Nephron (organoid): ENCODE results near the gene OTUB2.
"Not testable (repeated sequence)": the region's sequence is repeated elsewhere in the genome, so short reads cannot be mapped to it uniquely, and the experiment has no call there.

Source experiments
- H3K27ac Mint-ChIP-seq, 3 experiments: 2 replicates each; pipeline ENCODE4 v1.8.0; 2020; ENCODE audit warnings: mixed read lengths in 3 of 3, mild to moderate bottlenecking in 2 of 3, moderate library complexity in 1 of 3
- H3K27me3 Mint-ChIP-seq: 2 replicates; pipeline ENCODE4 v1.8.0; 2021; ENCODE audit warnings: low read depth, mild to moderate bottlenecking, moderate library complexity, mixed read lengths
- H3K36me3 Mint-ChIP-seq: 2 replicates; pipeline ENCODE4 v1.8.0; 2020; ENCODE audit warnings: low read depth, mixed read lengths
- H3K4me1 Mint-ChIP-seq: 2 replicates; pipeline ENCODE4 v1.8.0; 2020; ENCODE audit warnings: mixed read lengths
- H3K4me3 Mint-ChIP-seq, 3 experiments: 2 replicates each; pipeline ENCODE4 v1.8.0; 2020; ENCODE audit warnings: mild to moderate bottlenecking in 3 of 3, mixed read lengths in 3 of 3, moderate library complexity in 2 of 3
- H3K9me3 Mint-ChIP-seq: 2 replicates; pipeline ENCODE4 v1.8.0; 2020; ENCODE audit warnings: mixed read lengths
- CTCF ChIP-seq, 3 experiments: fragments of 200-600 bp; sonication (generic); IDR thresholded peaks; one replicate each; pipeline ENCODE4 v1.5.0; 2021; ENCODE audit warnings: antibody characterized with exemption in 3 of 3; ENCODE audit not compliant: unreplicated experiment in 3 of 3

OTUB2 gene

GRCh38 chr14:94058674-94059138, 32.6 kb downstream of the OTUB2 start:
- Mint-ChIP-seq H3K9me3 (no peaks in the 10 kb centered on the region), H3K27me3 (no peaks in the 10 kb centered on the region), H3K4me3 (no peak overlapping the region), H3K27ac (peak overlapping the region; percentile 19 to 58 (median 50)), H3K4me1 (peaks cover 5% of the 10 kb centered on the region), H3K36me3 (peaks cover 84% of the 10 kb centered on the region)
- TF ChIP-seq CTCF (IDR thresholded peaks at IDR 0.05; ENCODE audit: unreplicated experiment in 3 of 3), result no peak

GRCh38 chr14:94059998-94060397, 33.9 kb downstream of the OTUB2 start:
- H3K9me3 Mint-ChIP-seq, result no peaks in the 10 kb centered on the region
- peaks cover 75% of the 10 kb centered on the region for H3K36me3 Mint-ChIP-seq
- H3K27ac Mint-ChIP-seq, result no peak overlapping the region
- H3K4me3 Mint-ChIP-seq, result no peak overlapping the region
- no peaks in the 10 kb centered on the region for H3K27me3 Mint-ChIP-seq
- H3K4me1 Mint-ChIP-seq, result peaks cover 5% of the 10 kb centered on the region
- TF ChIP-seq CTCF (IDR thresholded peaks at IDR 0.05; ENCODE audit: unreplicated experiment in 3 of 3), result no peak

GRCh38 chr14:94062344-94062940, 36.3 kb downstream of the OTUB2 start:
- Mint-ChIP-seq H3K27ac (no peak overlapping the region), H3K36me3 (peaks cover 75% of the 10 kb centered on the region), H3K9me3 (peaks cover 13% of the 10 kb centered on the region), H3K4me1 (peaks cover 9% of the 10 kb centered on the region), H3K27me3 (no peaks in the 10 kb centered on the region), H3K4me3 (no peak overlapping the region)
- no peak for TF ChIP-seq CTCF (IDR thresholded peaks at IDR 0.05; ENCODE audit: unreplicated experiment in 3 of 3)

- H3K4me3 Mint-ChIP-seq, result no peak overlapping the region
- peak overlapping the region in 2 of 3 experiments; percentile 35 to 67 for H3K27ac Mint-ChIP-seq
- H3K27me3 Mint-ChIP-seq, result no peaks in the 10 kb centered on the region
- H3K36me3 Mint-ChIP-seq, result peaks cover 82% of the 10 kb centered on the region
- peaks cover 48% of the 10 kb centered on the region for H3K9me3 Mint-ChIP-seq
- peaks cover 9% of the 10 kb centered on the region for H3K4me1 Mint-ChIP-seq
- TF ChIP-seq CTCF (IDR thresholded peaks at IDR 0.05; ENCODE audit: unreplicated experiment in 3 of 3), result no peak
Measured at GRCh38 chr14:94066089-94066676, 40.0 kb downstream of the OTUB2 start.

GRCh38 chr14:94072076-94072475, 45.9 kb downstream of the OTUB2 start:
- not testable (repeated sequence) for H3K4me1 Mint-ChIP-seq, H3K4me3 Mint-ChIP-seq, H3K27ac Mint-ChIP-seq, H3K27me3 Mint-ChIP-seq
- Mint-ChIP-seq H3K36me3 (peaks cover 87% of the 10 kb centered on the region), H3K9me3 (peaks cover 63% of the 10 kb centered on the region)

GRCh38 chr14:94074534-94074933, 48.4 kb downstream of the OTUB2 start:
- Mint-ChIP-seq H3K4me1 (peaks cover 22% of the 10 kb centered on the region), H3K9me3 (peaks cover 49% of the 10 kb centered on the region), H3K36me3 (peaks cover 89% of the 10 kb centered on the region), H3K27me3 (no peaks in the 10 kb centered on the region), H3K27ac (no peak overlapping the region), H3K4me3 (no peak overlapping the region)
- no peak for TF ChIP-seq CTCF (IDR thresholded peaks at IDR 0.05; ENCODE audit: unreplicated experiment in 3 of 3)
